Right lobe of liver (tissue), 6 donors: Measurements from ENCODE around the gene RHBDD1. TPM values are rescaled to one million over a fixed set of nuclear protein-coding genes. Genes with fewer than 3 reads are reported as not detected.

Source experiments
- ATAC-seq, 4 donors: fragments of 200-7000 bp; cut with Tn5 transposase; one replicate each; pipeline ENCODE4 v1.9.1; 2020; ENCODE audit warnings: mild to moderate bottlenecking in 4 of 4, moderate library complexity in 4 of 4
- DNase-seq, 3 donors: peaks; one replicate each; pipeline ENCODE4 v3.0.0-alpha.2; 2020
- H3K27ac ChIP-seq, 3 donors: fragments of 200-600 bp; one replicate each; pipeline ENCODE4 v1.8.0; 2022
- H3K27me3 ChIP-seq, 2 donors: fragments of 200-600 bp; one replicate each; pipeline ENCODE4 v1.8.0; 2022
- H3K36me3 ChIP-seq, 4 donors: fragments of 200-600 bp; sonication (generic) in 1 of 4; one replicate each; pipeline versions ENCODE4 v1.5.1 to v1.8.0; 2017 to 2022; ENCODE audit warnings: control low read depth in 1 of 4
- H3K4me1 ChIP-seq, 4 donors: fragments of 200-600 bp; sonication (generic) in 1 of 4; one replicate each; pipeline versions ENCODE4 v1.5.1 to v1.8.0; 2017 to 2022; ENCODE audit warnings: control low read depth in 1 of 4
- H3K4me3 ChIP-seq, 3 donors: fragments of 200-600 bp; one replicate each; pipeline ENCODE4 v1.8.0; 2022
- H3K9me3 ChIP-seq, 4 donors: fragments of 200-600 bp; sonication (generic) in 1 of 4; one replicate each; pipeline versions ENCODE4 v1.5.1 to v1.8.0; 2017 to 2022; ENCODE audit warnings: control low read depth in 1 of 4
- CTCF ChIP-seq, 4 donors: fragments of 200-600 bp in 3 of 4; fragments of 450-650 bp in 1 of 4; IDR thresholded peaks; one replicate each; pipeline versions ENCODE4 v1.5.1 to v1.8.0; 2016 to 2022; ENCODE audit warnings: antibody characterized with exemption in 4 of 4, mild to moderate bottlenecking in 2 of 4
- POLR2A ChIP-seq: fragments of 450-650 bp; IDR thresholded peaks from one replicate; pipeline ENCODE4 v1.6.1; 2017; ENCODE audit warnings: antibody characterized with exemption, mild to moderate bottlenecking
- WGBS: methylation state at CpG from one replicate; pipeline ENCODE4 v1.1.6; 2018; ENCODE audit warnings: low coverage, low lambda C conversion rate; ENCODE audit not compliant: insufficient coverage; ENCODE audit errors: missing lambda C conversion rate; 5-methylcytosine and 5-hydroxymethylcytosine counted together
- intact Hi-C, 2 donors: fragments of 100-400 bp; cut with DNase I; formaldehyde crosslinking; loops; one replicate each; pipeline versions ENCODE4 v1.11.2 to v1.14.1; 2022
- total RNA-seq, 6 experiments: library from RNA; depleted of rRNA in 2 of 6; stranded (reverse); fragments of >200 nt in 2 of 6; fragmentation: NEBNext Ultra II Directional in 3 of 6; extraction: Animal tissue kit (Norgen Biotek cat#: 25700) in 3 of 6; gene quantifications; one replicate each; pipeline versions ENCODE4 v1.1.0 to v1.2.4, GENCODE V29; 2016 to 2023
- donor health status: DM: no; HTN: yes; CAD: no.
- donor health status: DM: no; HTN: no; CAD: no.
- donor health status: DM: no; HTN: no; CAD: no.
- donor health status: DM: no; HTN: yes; CAD: no.
- donor health status: DM: no; HTN: yes; CAD: no.

RHBDD1 gene
- total RNA-seq, 6 experiments from 2014 or later = 14.7 to 25.3 (median 21.0) TPM

DNA sequence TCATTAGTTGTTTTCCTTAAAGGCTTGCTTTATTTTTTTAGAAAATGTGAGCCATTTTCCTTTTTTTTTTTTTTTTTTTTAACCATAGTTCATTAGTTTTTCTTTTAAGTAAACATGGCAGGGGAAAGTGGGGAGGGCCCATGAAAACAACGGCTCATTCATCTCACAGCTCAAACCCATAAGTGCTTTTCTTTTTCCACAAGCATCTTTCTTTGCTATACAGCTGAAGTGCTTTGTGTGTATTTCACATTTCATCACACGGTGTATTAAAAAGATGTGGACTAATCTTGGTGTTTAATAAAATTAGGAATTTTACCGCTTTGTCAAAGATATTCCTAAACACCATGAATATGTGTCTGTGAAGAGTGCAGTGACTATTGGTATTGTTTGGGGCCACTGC is 41.6 kb downstream of the RHBDD1 start:
- WGBS = 93% methylated on average over 3 of the region's 3 CpGs
- no peaks in the 10 kb centered on the region for H3K4me1 ChIP-seq
- H3K36me3 ChIP-seq = no peaks in the 10 kb centered on the region

DNA sequence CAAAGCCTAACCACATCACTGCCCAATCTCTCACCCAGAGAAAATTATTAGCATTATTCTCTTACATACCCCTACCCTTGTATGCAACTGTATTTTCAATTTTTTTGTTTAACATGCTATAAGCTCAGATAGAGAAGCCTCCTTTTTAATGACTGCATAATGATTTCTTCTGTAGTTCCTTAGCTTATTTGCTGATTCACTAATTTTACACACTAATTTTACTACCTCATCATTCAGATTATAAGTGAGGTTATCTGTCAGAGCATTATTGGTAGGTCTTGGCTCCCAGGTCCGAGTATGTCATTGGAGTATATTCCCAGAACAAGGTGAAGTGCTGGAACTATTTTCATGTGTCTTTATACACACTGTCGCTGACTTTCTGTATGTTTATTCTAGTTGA is 45.4 kb downstream of the RHBDD1 start:
- no peaks in the 10 kb centered on the region for H3K27me3 ChIP-seq
- no peaks in the 10 kb centered on the region for H3K9me3 ChIP-seq
- DNase-seq (no peak), ATAC-seq (no peak)
- 94% methylated on average over 2 of the region's 2 CpGs for WGBS
- no peak for TF ChIP-seq POLR2A
- TF ChIP-seq CTCF (IDR thresholded peaks at IDR 0.05) = no peak
- H3K4me1 ChIP-seq = no peaks in the 10 kb centered on the region
- no peaks in the 10 kb centered on the region for H3K36me3 ChIP-seq
- H3K27ac ChIP-seq = no peak overlapping the region
- no peak overlapping the region for H3K4me3 ChIP-seq
- intact Hi-C loops = no loop called here

More for the DNA sequence above, 41.6 kb downstream of the RHBDD1 start:
- Histone ChIP-seq H3K4me3 (no peak overlapping the region), H3K9me3 (no peaks in the 10 kb centered on the region), H3K27ac (no peak overlapping the region), H3K27me3 (no peaks in the 10 kb centered on the region)
- TF ChIP-seq CTCF (IDR thresholded peaks at IDR 0.05) (no peak), POLR2A (no peak)
- no peak for ATAC-seq
- DNase-seq = no peak
- intact Hi-C loops = no loop called here

GRCh38 chr2:226882606-226883005 is 46.8 kb downstream of the RHBDD1 start:
- Histone ChIP-seq H3K36me3 (no peaks in the 10 kb centered on the region), H3K27me3 (no peaks in the 10 kb centered on the region), H3K27ac (no peak overlapping the region), H3K4me1 (no peaks in the 10 kb centered on the region), H3K4me3 (no peak overlapping the region), H3K9me3 (no peaks in the 10 kb centered on the region)
- DNase-seq (no peak), ATAC-seq (no peak)
- intact Hi-C loops = no loop called here
- 94% methylated on average over 4 of the region's 4 CpGs for WGBS
- no peak for TF ChIP-seq CTCF (IDR thresholded peaks at IDR 0.05)
- TF ChIP-seq POLR2A = no peak

GRCh38 chr2:226883296-226883795 is 47.5 kb downstream of the RHBDD1 start:
- no peaks in the 10 kb centered on the region for H3K4me1 ChIP-seq
- H3K27me3 ChIP-seq = no peaks in the 10 kb centered on the region
- DNase-seq (no peak), ATAC-seq (no peak)
- no peak for TF ChIP-seq CTCF (IDR thresholded peaks at IDR 0.05)
- no peak for TF ChIP-seq POLR2A
- WGBS = 81% methylated on average over 4 of the region's 4 CpGs
- no peaks in the 10 kb centered on the region for H3K36me3 ChIP-seq
- H3K4me3 ChIP-seq = no peak overlapping the region
- H3K9me3 ChIP-seq = no peaks in the 10 kb centered on the region
- no peak overlapping the region for H3K27ac ChIP-seq
- intact Hi-C loops = no loop called here

DNA sequence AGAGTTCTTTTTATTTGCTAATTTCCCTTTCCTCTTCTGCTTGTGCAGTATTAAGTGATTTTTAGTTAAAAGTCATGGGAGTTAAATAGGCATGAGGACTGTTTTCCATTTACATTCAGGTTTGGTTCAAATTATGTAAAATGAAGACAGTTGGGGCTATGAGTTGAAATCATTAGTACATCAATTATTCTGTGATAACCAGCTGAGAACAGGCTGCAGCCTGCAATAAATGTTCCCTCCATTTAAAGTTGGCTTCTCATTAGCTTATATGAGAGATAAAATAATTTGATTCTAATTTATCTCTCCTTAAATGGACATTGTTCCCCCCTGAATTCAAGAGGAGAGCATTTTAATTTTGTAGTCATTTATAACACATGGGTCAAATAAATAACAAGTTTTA is 48.3 kb downstream of the RHBDD1 start:
- no peaks in the 10 kb centered on the region for H3K27me3 ChIP-seq
- intact Hi-C loops = no loop called here
- H3K27ac ChIP-seq = no peak overlapping the region
- no peak for TF ChIP-seq POLR2A
- TF ChIP-seq CTCF (IDR thresholded peaks at IDR 0.05) = no peak
- no peaks in the 10 kb centered on the region for H3K9me3 ChIP-seq
- no peaks in the 10 kb centered on the region for H3K4me1 ChIP-seq
- ATAC-seq (no peak), DNase-seq (no peak)
- no peak overlapping the region for H3K4me3 ChIP-seq
- H3K36me3 ChIP-seq = no peaks in the 10 kb centered on the region
